ENCODE data around the gene COMMD9. TPM values are rescaled to one million over a fixed set of nuclear protein-coding genes. Genes with fewer than 3 reads are reported as not detected.

The COMMD9 gene
- total and polyA plus RNA-seq, 3 experiments from 2014 or later = 63.6 to 76.1 (median 71.5) TPM

DNA sequence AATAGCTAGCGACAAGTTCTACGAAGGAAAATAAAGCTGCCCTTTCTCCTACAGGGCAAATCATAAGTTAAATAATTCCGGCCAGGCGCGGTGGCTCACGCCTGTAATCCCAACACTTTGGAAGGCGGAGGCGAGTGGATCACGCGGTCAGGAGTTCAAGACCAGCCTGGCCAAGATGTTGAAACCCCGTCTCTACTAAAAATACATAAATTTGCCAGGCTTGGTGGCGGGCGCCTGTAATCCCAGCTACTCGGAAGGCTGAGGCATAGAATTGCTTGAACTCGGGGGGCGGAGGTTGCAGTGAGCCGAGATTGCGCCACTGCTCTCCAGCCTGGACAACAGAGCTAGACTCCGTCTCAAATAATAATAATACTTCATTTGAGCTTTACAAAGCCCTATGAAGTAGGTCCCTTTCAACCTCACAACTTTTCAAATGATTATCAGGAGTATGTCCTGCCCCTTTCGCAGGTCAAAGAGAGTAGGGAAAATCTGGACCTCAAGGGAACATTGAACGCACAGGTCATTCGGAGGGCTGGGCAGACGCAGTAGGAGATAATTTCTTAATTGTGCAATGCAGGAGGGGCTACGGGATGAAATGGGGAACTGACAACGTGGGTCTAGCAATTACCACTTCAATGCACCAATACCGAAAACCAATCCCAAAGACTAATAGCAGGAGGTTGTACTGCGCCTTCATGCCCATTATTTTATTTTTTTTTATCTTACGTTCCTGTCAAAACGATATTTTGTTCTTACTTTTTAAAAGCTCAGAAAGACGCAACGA, 590 bp downstream of the COMMD9 start:
- CTCF ChIA-PET = interaction anchor here (1.0 to 3.1 kb wide), 5 partner anchors 14 to 222 kb away, joined by 3 to 14 read pairs (median 4); partner anchors contain the start of gene TRAF6
- Mint-ChIP-seq H3K9me3 (no peaks in the 10 kb centered on the region), H3K36me3 (peaks cover 0 to 6% (median 4%) of the 10 kb centered on the region in 3 donors), H3K4me1 (peaks cover 40 to 56% (median 52%) of the 10 kb centered on the region in 3 donors), H3K4me3 (peak overlapping the region; percentile 85 to 97 (median 95)), H3K27ac (peak overlapping the region; percentile 44 to 97 (median 93)), H3K27me3 (peaks cover 0 to under 1% of the 10 kb centered on the region in 2 donors)
- Histone ChIP-seq H3K27ac (ENCODE audit: low read depth, low read length) (peak overlapping the region; percentile 40), H3K36me3 (ENCODE audit: insufficient read depth, low read length) (no peaks in the 10 kb centered on the region), H3K9me3 (ENCODE audit: low read length) (no peaks in the 10 kb centered on the region), H3K4me1 (ENCODE audit: insufficient read depth, low read length) (peaks cover 12% of the 10 kb centered on the region), H3K27me3 (ENCODE audit: insufficient read depth, low read length, poor library complexity, severe bottlenecking) (no peaks in the 10 kb centered on the region), H3K4me3 (ENCODE audit: low read length) (peak overlapping the region; percentile 94)
- POLR2A ChIA-PET = interaction anchor here (0.7 kb wide), 1 partner anchor 87 kb away, joined by 4 read pairs; no protein-coding TSS in a partner anchor
- DNase-seq = no peak

GRCh38 chr11:36282926-36283325, 6.3 kb downstream of the COMMD9 start:
- no peak for DNase-seq
- peaks cover 13% of the 10 kb centered on the region for H3K36me3 ChIP-seq (ENCODE audit: insufficient read depth, low read length)
- CTCF ChIA-PET = no interaction called here
- no peak overlapping the region for H3K4me3 ChIP-seq (ENCODE audit: low read length)
- Mint-ChIP-seq H3K36me3 (peaks cover 17 to 42% (median 23%) of the 10 kb centered on the region in 3 donors), H3K27ac (no peak overlapping the region), H3K4me1 (peaks cover 34 to 52% (median 47%) of the 10 kb centered on the region in 3 donors), H3K9me3 (peaks cover 4 to 12% (median 5%) of the 10 kb centered on the region in 5 donors), H3K4me3 (no peak overlapping the region), H3K27me3 (peaks cover 0 to 4% of the 10 kb centered on the region in 2 donors)
- no peaks in the 10 kb centered on the region for H3K27me3 ChIP-seq (ENCODE audit: insufficient read depth, low read length, poor library complexity, severe bottlenecking)
- H3K9me3 ChIP-seq (ENCODE audit: low read length) = no peaks in the 10 kb centered on the region
- POLR2A ChIA-PET = no interaction called here
- H3K4me1 ChIP-seq (ENCODE audit: insufficient read depth, low read length) = peaks cover 4% of the 10 kb centered on the region
- no peak overlapping the region for H3K27ac ChIP-seq (ENCODE audit: low read depth, low read length)

DNA sequence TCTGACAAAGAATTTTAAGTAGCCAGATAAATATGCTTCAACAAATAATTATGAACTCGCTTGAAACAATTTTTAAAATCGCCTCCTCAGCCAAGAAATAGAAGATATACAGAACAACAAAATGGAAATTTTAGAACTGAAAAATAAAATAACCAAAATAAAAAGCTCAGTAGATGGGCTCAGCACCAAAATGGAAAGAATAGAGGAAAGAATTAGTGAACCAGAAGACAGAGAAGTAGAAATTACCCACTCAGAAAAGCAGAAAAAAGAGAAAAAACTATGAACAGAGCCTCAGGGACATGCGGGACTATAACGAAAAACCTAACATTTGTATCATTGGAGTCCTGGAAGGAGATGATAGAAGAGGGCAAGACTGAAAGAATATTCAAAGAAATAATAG, 7.4 kb downstream of the COMMD9 start:
- Histone ChIP-seq H3K36me3 (ENCODE audit: insufficient read depth, low read length) (peaks cover 17% of the 10 kb centered on the region), H3K27me3 (ENCODE audit: insufficient read depth, low read length, poor library complexity, severe bottlenecking) (no peaks in the 10 kb centered on the region), H3K4me3 (ENCODE audit: low read length) (no peak overlapping the region), H3K9me3 (ENCODE audit: low read length) (no peaks in the 10 kb centered on the region), H3K4me1 (ENCODE audit: insufficient read depth, low read length) (no peaks in the 10 kb centered on the region), H3K27ac (ENCODE audit: low read depth, low read length) (no peak overlapping the region)
- CTCF ChIA-PET = no interaction called here
- H3K9me3 Mint-ChIP-seq = peaks cover 4 to 12% (median 5%) of the 10 kb centered on the region in 5 donors
- peaks cover 30 to 46% (median 42%) of the 10 kb centered on the region in 3 donors for H3K4me1 Mint-ChIP-seq
- H3K4me3 Mint-ChIP-seq = no peak overlapping the region
- peaks cover 0 to 4% of the 10 kb centered on the region in 2 donors for H3K27me3 Mint-ChIP-seq
- no peak for DNase-seq
- H3K27ac Mint-ChIP-seq = no peak overlapping the region
- peaks cover 23 to 51% (median 26%) of the 10 kb centered on the region in 3 donors for H3K36me3 Mint-ChIP-seq
- POLR2A ChIA-PET = no interaction called here

DNA sequence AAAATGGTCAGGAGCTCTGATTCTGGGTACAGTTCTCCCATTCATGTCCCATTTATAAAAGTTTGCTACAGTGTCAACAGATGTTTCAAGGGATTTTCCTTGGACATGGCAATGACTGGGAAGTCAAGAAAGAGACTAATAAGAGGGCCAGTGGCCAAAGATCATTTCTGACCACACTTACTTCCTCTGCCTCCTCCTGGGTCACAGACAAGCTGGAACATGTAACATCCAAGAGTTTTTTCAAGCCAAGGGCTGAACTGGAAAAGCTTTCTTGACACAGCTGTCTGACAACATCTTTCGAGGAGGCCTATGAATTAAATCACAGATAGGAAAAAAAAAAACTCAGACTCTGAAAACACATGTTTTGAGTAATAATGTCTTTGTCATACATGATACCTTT, 8.7 kb downstream of the COMMD9 start:
- no peak overlapping the region for H3K27ac Mint-ChIP-seq
- no peaks in the 10 kb centered on the region for H3K9me3 ChIP-seq (ENCODE audit: low read length)
- peaks cover 17% of the 10 kb centered on the region for H3K36me3 ChIP-seq (ENCODE audit: insufficient read depth, low read length)
- no peak overlapping the region for H3K4me3 Mint-ChIP-seq
- no peaks in the 10 kb centered on the region for H3K27me3 ChIP-seq (ENCODE audit: insufficient read depth, low read length, poor library complexity, severe bottlenecking)
- H3K4me1 ChIP-seq (ENCODE audit: insufficient read depth, low read length) = no peaks in the 10 kb centered on the region
- peaks cover 24 to 41% (median 32%) of the 10 kb centered on the region in 3 donors for H3K4me1 Mint-ChIP-seq
- peaks cover 0 to 4% of the 10 kb centered on the region in 2 donors for H3K27me3 Mint-ChIP-seq
- H3K9me3 Mint-ChIP-seq = peaks cover 4 to 12% (median 5%) of the 10 kb centered on the region in 5 donors
- no peak for DNase-seq
- CTCF ChIA-PET = interaction anchor here (1.3 kb wide), 1 partner anchor 15 kb away, joined by 5 read pairs; no protein-coding TSS in a partner anchor
- no peak overlapping the region for H3K4me3 ChIP-seq (ENCODE audit: low read length)
- POLR2A ChIA-PET = no interaction called here
- no peak overlapping the region for H3K27ac ChIP-seq (ENCODE audit: low read depth, low read length)
- peaks cover 23 to 60% (median 30%) of the 10 kb centered on the region in 3 donors for H3K36me3 Mint-ChIP-seq

DNA sequence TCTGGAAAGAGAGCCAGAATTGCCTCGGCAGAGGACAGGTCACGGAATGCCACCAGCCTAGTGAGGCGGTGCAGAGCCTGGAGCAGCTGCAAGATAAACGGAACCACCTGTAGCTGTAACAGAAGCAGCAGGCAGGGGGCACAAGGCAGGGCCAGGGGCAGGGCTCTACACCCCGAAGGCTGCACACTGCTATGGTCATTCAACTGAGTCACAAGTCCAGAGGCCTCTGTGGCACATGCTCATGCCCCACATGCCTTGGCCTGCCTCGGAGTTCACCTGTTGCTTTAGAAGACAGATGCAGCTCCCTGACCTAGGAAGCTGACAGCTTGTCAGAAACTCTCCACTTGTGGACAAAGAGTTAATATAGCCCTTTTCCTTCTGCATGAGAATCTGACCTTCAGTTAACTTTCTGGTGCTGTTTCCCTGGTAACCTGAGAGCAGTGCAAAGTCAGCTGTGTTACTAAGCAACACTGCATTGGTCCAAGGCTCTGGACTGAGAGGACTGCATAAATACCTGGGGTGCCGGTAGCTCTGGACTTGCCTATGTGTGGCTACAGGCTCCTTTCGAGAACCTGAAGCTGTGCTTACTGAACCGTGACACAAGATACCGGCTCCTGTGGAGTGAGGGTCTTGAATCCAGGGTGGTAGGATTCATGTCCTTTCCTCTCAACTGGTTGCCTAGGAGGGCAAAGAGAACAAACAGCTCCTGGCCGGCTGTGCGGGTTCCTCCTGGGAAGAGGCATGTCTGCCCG, 10.5 kb downstream of the COMMD9 start:
- no peak overlapping the region for H3K27ac Mint-ChIP-seq
- H3K4me3 ChIP-seq (ENCODE audit: low read length) = no peak overlapping the region
- H3K9me3 ChIP-seq (ENCODE audit: low read length) = no peaks in the 10 kb centered on the region
- no peaks in the 10 kb centered on the region for H3K27me3 ChIP-seq (ENCODE audit: insufficient read depth, low read length, poor library complexity, severe bottlenecking)
- ChIA-PET CTCF (no interaction called here), POLR2A (no interaction called here)
- peaks cover 4 to 12% (median 5%) of the 10 kb centered on the region in 5 donors for H3K9me3 Mint-ChIP-seq
- H3K36me3 ChIP-seq (ENCODE audit: insufficient read depth, low read length) = peaks cover 29% of the 10 kb centered on the region
- H3K4me1 Mint-ChIP-seq = peaks cover 10 to 23% (median 15%) of the 10 kb centered on the region in 3 donors
- H3K36me3 Mint-ChIP-seq = peaks cover 25 to 76% (median 35%) of the 10 kb centered on the region in 3 donors
- no peak overlapping the region for H3K4me3 Mint-ChIP-seq
- DNase-seq = no peak
- H3K27me3 Mint-ChIP-seq = peaks cover 0 to 4% of the 10 kb centered on the region in 2 donors
- H3K27ac ChIP-seq (ENCODE audit: low read depth, low read length) = no peak overlapping the region
- no peaks in the 10 kb centered on the region for H3K4me1 ChIP-seq (ENCODE audit: insufficient read depth, low read length)

- DNase-seq = no peak
- Mint-ChIP-seq H3K27me3 (no peaks in the 10 kb centered on the region), H3K4me1 (no peaks in the 10 kb centered on the region), H3K27ac (peak overlapping the region in 1 of 8 donors; percentile 19), H3K4me3 (no peak overlapping the region), H3K36me3 (peaks cover 33 to 87% (median 48%) of the 10 kb centered on the region in 3 donors), H3K9me3 (peaks cover 0 to 7% (median 5%) of the 10 kb centered on the region in 5 donors)
- Histone ChIP-seq H3K9me3 (ENCODE audit: low read length) (no peaks in the 10 kb centered on the region), H3K36me3 (ENCODE audit: insufficient read depth, low read length) (peaks cover 27% of the 10 kb centered on the region), H3K4me3 (ENCODE audit: low read length) (no peak overlapping the region), H3K4me1 (ENCODE audit: insufficient read depth, low read length) (no peaks in the 10 kb centered on the region), H3K27me3 (ENCODE audit: insufficient read depth, low read length, poor library complexity, severe bottlenecking) (no peaks in the 10 kb centered on the region), H3K27ac (ENCODE audit: low read depth, low read length) (no peak overlapping the region)
- CTCF ChIA-PET = interaction anchor here (1.1 to 1.5 kb wide), 3 partner anchors 8 to 651 kb away, joined by 3 to 4 read pairs (median 4); partner anchors contain the start of gene COMMD9
- POLR2A ChIA-PET = no interaction called here
These were observed 14.8 kb downstream of the COMMD9 start for GRCh38 chr11:36274414-36274813.

- H3K27ac Mint-ChIP-seq = no peak overlapping the region
- no peaks in the 10 kb centered on the region for H3K27me3 ChIP-seq (ENCODE audit: insufficient read depth, low read length, poor library complexity, severe bottlenecking)
- H3K27ac ChIP-seq (ENCODE audit: low read depth, low read length) = no peak overlapping the region
- H3K27me3 Mint-ChIP-seq = no peaks in the 10 kb centered on the region
- ChIA-PET POLR2A (no interaction called here), CTCF (interaction anchor here (1.2 to 1.3 kb wide), 2 partner anchors 12 to 220 kb away, joined by 3 to 5 read pairs; no protein-coding TSS in a partner anchor)
- DNase-seq = no peak
- peaks cover 16% of the 10 kb centered on the region for H3K36me3 ChIP-seq (ENCODE audit: insufficient read depth, low read length)
- peaks cover 33 to 74% (median 48%) of the 10 kb centered on the region in 3 donors for H3K36me3 Mint-ChIP-seq
- no peaks in the 10 kb centered on the region for H3K4me1 Mint-ChIP-seq
- no peaks in the 10 kb centered on the region for H3K9me3 ChIP-seq (ENCODE audit: low read length)
- H3K9me3 Mint-ChIP-seq = peaks cover 0 to 7% (median 5%) of the 10 kb centered on the region in 5 donors
- H3K4me1 ChIP-seq (ENCODE audit: insufficient read depth, low read length) = no peaks in the 10 kb centered on the region
- no peak overlapping the region for H3K4me3 ChIP-seq (ENCODE audit: low read length)
- H3K4me3 Mint-ChIP-seq = no peak overlapping the region
These were observed 16.1 kb downstream of the COMMD9 start for GRCh38 chr11:36273110-36273509.

Measured in CD8-positive, alpha-beta memory T cell (primary cell).